K562 (cell line): ENCODE data around the gene RTL10. TPM values are rescaled to one million over a fixed set of nuclear protein-coding genes. Genes with fewer than 3 reads are reported as not detected.

ENCODE experiments used
- CEBPG ChIP-seq, 3 experiments: fragments of 200-800 bp in 1 of 3; sonication (Bioruptor generic) in 1 of 3; sonication (generic) in 1 of 3; formaldehyde crosslinking in 1 of 3; IDR thresholded peaks in 2 of 3; conservative IDR thresholded peaks in 1 of 3; 2 replicates each; pipeline versions ENCODE4 v1.6.1 to v1.8.0; 2016 to 2022; ENCODE audit warnings: missing compliant biosample characterization in 2 of 3, missing genetic modification characterization in 2 of 3, mild to moderate bottlenecking in 1 of 3, missing genetic modification reagents in 1 of 3
- COPS2 ChIP-seq: fragments of 450-650 bp; conservative IDR thresholded peaks from 2 replicates; pipeline ENCODE4 v1.6.1; 2016; ENCODE audit warnings: mild to moderate bottlenecking, moderate library complexity
- ELF1 ChIP-seq: fragments of 200-800 bp; sonication (Bioruptor generic); IDR thresholded peaks from 2 replicates; pipeline ENCODE4 v1.6.1; 2016; ENCODE audit warnings: missing genetic modification characterization, missing compliant biosample characterization
- GATA2 ChIP-seq: sonication (generic); formaldehyde crosslinking; IDR thresholded peaks from 2 replicates; pipeline ENCODE4 v1.4.0; 2020; ENCODE audit warnings: mild to moderate bottlenecking, missing genetic modification reagents
- HIVEP1 ChIP-seq: fragments of 250-450 bp; sonication (Bioruptor Pico); IDR thresholded peaks from 2 replicates; pipeline ENCODE4 v1.4.0; 2020; ENCODE audit warnings: mild to moderate bottlenecking
- MGA ChIP-seq: fragments of 450-650 bp; IDR thresholded peaks from 2 replicates; pipeline ENCODE4 v1.6.1; 2016; ENCODE audit warnings: mild to moderate bottlenecking, moderate library complexity
- NONO ChIP-seq, 2 experiments: fragments of 200-400 bp in 1 of 2; fragments of 450-650 bp in 1 of 2; formaldehyde crosslinking in 1 of 2; IDR thresholded peaks; 2 replicates each; pipeline ENCODE4 v1.6.1; 2017; ENCODE audit warnings: low read depth in 2 of 2, mild to moderate bottlenecking in 2 of 2, moderate library complexity in 2 of 2, low read length in 1 of 2
- SAFB2 ChIP-seq: fragments of 200-400 bp; formaldehyde crosslinking; IDR thresholded peaks from 2 replicates; pipeline ENCODE4 v1.6.1; 2018; ENCODE audit warnings: borderline replicate concordance, low read length, low read depth, moderate library complexity; ENCODE audit not compliant: severe bottlenecking
- THRA ChIP-seq: fragments of 450-650 bp; IDR thresholded peaks from 2 replicates; pipeline ENCODE4 v1.6.1; 2017; ENCODE audit warnings: mild to moderate bottlenecking, moderate library complexity
- TRIM24 ChIP-seq, 2 experiments: fragments of 450-650 bp; IDR thresholded peaks; 2 replicates each; pipeline ENCODE4 v1.6.1; 2016
- polyA plus RNA-seq, 8 experiments: library from polyadenylated mRNA; depleted of rRNA in 4 of 8; stranded (reverse) in 5 of 8; unstranded in 3 of 8; fragments of >200 nt; fragmentation: Nextera tagmentation in 2 of 8; fragmentation: Illumina TruSeq in 1 of 8; extraction: Ambion mirVana in 2 of 8; extraction: Trizol in 1 of 8; gene quantifications; 2 replicates each; pipeline versions ENCODE4 v1.2.1 to v1.2.3, GENCODE V29; 2011 to 2014; ENCODE audit warnings: inconsistent platforms in 1 of 8, missing spikeins in 1 of 8
- total RNA-seq, 7 experiments: library from RNA; depleted of rRNA in 6 of 7; stranded (reverse); fragments of >200 nt in 6 of 7; fragmentation: Illumina TruSeq in 2 of 7; extraction: Trizol in 2 of 7; gene quantifications; 2 replicates each; pipeline versions ENCODE4 v1.2.1 to v1.2.3, GENCODE V29; 2011 to 2021; ENCODE audit warnings: low replicate concordance in 1 of 7
- TF ChIP-seq, protein P1 (sequence below): fragments of 200-800 bp; sonication (Bioruptor generic); IDR thresholded peaks from 2 replicates; pipeline ENCODE4 v1.6.1; 2017; ENCODE audit warnings: missing genetic modification characterization, missing compliant biosample characterization

The RTL10 gene
- total and polyA plus RNA-seq, 9 of the 15 experiments (the other 6 are each of a cell fraction or from before 2014, with no cell fraction given) = 19.8 to 75.5 (median 32.5) TPM

DNA sequence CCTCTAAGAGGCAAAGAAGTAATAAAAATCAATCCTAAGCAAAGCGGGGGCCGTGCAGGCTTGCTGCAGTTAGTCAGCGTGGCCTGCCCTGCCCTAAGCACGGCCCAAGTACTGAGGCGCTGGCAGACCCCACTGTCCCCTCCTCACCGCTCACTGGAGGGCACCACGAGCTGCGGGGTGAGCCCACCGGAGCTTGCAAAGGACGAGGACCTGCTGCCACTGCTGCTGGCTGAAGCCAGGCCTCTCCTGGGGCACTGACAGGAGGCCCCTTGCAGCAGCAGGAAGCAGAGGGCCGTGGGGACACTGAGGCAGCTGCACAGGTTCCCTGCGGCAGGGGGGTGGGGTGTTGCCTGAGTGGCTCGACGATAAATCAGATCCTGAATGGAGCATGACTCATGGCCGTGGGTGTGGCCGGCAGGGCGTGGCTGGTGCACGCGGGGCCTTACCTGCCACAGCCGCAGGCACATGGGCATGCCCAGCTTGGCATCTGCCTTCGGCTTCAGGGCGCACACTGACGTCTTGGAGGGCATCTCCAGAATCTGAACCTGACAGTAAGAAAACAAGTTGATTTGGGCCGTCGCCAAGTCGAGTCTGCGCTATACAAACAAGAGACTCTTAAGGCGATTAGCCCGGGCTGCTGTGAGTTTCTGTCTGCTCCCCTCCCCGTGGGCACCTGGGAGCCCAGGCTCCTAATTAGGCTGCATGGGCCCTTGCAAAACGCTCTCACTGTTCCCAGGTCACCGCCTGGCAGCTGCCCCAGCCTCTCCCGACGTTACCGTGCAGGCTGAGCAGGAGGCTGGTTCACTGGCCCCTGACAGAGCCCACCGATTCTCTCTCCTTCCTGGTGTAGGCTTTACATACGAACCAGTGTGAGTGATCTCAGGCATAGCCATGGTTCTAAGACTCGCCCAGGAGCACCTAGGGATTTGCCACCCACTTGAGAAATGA lies 48.2 kb downstream of the RTL10 start (continued):
- TF ChIP-seq, protein P1, sequence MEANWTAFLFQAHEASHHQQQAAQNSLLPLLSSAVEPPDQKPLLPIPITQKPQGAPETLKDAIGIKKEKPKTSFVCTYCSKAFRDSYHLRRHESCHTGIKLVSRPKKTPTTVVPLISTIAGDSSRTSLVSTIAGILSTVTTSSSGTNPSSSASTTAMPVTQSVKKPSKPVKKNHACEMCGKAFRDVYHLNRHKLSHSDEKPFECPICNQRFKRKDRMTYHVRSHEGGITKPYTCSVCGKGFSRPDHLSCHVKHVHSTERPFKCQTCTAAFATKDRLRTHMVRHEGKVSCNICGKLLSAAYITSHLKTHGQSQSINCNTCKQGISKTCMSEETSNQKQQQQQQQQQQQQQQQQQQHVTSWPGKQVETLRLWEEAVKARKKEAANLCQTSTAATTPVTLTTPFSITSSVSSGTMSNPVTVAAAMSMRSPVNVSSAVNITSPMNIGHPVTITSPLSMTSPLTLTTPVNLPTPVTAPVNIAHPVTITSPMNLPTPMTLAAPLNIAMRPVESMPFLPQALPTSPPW = peak; percentile 80
- TF ChIP-seq GATA2 (CRISPR knock-in tag) (no peak), ELF1 (tag) (no peak), COPS2 (no peak), NONO (IDR thresholded peaks at IDR 0.05; ENCODE audit: low read depth in 2 of 2, low read length in 1 of 2) (no peak), MGA (no peak), HIVEP1 (CRISPR knock-in tag) (no peak), CEBPG (CRISPR knock-in tag; IDR thresholded peaks at IDR 0.05) (no peak), CEBPG (tag; conservative IDR thresholded peaks at IDR 0.05 in 1 of 2, IDR thresholded peaks at IDR 0.05 in 1 of 2) (no peak), TRIM24 (IDR thresholded peaks at IDR 0.05) (peak; percentile 25 to 79; a peak in 3 of 4 replicates), THRA (no peak), SAFB2 (no peak)
